NCI-H2227 (cell line): ENCODE measurements around the gene USP24.
"Not testable (repeated sequence)": the region's sequence is repeated elsewhere in the genome, so short reads cannot be mapped to it uniquely, and the experiment has no call there.

Experiments used
- DNase-seq: peaks from one replicate; lab custom pipeline; 2025; ENCODE audit not compliant: unreplicated experiment; lab: John Stamatoyannopoulos, UW

The USP24 gene

DNA sequence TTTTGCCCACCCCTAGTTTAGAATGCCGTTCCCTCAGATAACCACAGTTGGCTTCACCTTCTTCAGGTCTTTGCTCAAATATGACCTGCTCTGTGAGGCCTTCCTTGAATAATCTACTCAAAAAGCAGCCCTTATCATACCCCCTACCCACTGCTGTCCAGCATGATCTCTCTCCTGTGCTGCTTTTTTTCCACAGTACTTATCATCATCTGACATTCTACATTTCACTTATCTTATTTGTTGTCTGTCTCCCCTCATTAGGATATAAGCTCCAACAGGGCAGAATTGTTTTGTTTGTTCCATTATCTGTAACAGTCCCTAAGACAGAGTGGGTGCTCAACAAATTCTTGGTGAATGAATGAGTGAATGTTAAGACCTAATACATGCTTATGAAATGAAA is 18.1 kb downstream of the USP24 start:
- DNase-seq = no peak

DNA sequence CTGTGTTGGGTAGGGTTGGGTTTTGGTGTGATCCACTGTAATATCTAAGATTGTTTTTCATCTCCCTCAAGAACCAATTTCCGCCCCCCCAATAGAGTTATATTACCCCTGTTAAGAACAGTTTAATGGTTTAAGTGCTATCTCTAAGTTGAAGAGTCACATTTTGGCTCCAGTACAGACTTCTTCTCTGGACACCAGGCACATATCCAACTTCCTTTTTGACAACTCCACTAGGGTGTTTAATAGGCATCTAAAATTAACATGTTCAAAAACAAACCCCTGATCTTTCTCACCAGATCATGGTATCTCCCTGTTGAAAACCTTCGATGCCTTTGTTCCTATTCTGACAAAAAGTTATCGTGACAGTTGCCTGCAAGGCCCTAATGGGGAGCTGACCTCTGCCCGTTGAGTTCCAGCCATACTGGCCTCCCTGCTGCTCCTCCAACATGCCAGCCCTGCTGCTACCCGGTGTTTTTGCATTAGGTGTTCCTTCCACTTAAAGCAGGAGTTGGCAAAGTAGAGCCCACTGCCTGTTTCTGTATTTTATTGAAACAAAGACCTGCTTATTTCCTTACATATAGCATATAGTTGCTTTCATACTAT is 18.6 kb downstream of the USP24 start:
- no peak for DNase-seq

DNA sequence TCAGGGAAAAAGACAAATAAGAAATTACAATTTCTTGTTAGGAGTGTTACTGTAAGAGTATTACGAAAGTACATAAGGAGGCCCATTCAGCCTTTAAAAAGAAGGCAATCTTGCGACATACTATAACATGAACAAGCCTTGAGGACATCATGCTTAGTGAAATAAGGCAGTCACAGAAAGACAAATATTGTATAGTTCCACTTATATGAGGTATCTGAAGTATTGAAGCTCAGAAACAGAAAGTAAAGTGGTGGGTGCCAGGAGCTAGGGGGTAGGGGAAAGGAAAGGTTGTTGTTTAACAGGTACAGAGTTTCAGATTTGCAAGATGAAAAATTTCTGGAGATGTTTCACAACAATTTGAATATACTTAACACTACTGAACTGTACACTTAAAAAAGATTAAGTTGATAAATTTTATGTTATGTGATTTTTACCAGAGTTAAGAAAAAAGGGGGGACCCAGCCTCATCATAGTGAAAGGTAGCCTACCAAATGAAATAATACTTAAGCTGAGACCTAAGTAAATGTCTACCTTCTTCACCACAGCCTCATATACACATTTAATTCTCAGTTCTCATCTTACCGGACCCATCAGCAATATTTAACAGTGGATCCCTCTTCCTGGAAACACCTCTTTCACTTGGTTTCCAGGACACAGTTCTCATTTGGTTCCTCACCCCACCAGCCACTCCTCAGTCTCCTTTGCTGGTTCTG is 19.5 kb downstream of the USP24 start:
- no peak for DNase-seq

DNA sequence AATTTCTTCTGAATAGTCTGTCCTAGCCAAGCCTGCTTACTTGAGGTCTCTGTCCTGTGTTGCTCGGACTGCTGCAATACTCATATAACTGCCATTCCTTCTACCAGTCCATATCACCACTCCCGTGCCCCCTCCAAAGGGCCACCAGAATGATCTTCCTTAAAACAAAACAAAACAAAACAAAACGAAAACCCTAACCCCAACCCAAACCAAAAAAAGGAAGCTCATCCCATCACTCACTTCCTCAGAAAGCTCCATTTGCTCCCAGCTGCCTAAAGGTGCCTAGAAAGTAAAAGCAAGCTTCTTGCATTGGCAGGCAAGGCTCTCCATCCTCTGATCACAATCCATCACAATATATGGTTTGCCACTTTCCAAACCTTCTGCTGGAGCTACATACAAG is 20.3 kb downstream of the USP24 start:
- DNase-seq = no peak

DNA sequence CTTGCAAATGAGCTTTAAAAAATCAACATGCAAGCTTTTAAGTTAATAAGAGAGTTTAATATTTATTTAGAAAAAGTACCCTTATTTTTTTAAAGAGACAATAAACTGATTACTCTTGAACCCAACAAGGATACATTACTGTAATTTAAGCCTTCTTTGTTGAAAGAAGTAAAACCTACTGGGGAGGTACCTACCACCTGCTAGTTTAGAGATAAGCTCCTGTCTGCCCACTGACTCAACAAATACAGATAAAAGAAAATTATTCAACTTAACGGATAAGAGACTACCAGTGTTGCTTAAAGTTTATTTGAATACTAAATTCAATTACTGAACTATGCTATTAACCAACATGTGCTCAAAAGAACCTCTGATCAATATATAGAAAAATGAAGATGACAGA is 23.1 kb downstream of the USP24 start:
- DNase-seq = no peak

DNA sequence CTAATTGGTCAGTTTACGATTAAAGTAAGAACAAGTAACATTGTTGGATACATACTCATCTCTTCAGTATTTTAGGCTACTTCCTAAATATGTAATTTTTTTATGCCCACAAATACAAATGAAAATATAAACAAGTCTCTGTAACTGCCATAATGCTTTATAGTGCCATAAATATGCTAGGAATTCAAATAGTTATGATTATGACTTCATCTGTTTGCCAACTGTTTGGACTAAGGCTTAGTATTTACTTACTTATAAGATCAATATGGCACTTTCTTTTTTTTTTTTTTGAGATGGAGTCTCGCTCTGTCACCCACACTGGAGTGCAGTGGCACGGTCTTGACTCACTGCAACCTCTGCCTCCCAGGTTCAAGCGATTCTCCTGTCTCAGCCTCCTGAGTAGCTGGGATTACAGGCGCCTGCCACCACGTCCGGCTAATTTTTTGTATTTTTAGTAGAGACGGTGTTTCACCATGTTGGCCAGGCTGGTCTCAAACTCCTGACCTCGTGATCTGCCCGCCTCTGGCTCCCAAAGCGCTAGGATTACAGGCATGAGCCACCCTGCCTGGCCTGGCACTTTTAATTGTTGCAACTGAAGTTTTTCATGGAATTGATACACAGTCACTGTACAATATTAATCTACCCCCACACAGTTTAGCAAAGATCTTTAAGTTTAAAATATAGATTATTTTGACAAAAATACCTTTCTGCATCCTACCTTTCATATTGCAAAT is 23.8 kb downstream of the USP24 start:
- DNase-seq = not testable (repeated sequence)

DNA sequence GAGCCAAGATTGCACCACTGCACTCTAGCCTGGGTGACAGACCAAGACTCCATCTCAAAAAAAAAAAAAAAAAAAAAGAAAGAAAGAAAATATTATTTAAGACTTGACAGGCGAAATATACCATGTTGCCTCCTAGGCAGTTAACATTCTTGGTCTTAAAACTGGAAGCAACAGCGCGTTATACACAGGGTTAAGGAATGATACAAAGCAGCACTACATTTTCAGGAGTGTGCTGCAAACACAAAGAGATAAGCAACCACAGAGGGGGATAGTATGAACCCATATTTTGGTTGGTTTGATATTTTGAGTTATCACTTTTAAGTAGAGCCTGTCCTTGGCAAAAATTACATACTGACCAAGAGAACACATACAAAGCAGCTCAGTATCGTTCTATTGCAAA is 25.1 kb downstream of the USP24 start:
- no peak for DNase-seq

DNA sequence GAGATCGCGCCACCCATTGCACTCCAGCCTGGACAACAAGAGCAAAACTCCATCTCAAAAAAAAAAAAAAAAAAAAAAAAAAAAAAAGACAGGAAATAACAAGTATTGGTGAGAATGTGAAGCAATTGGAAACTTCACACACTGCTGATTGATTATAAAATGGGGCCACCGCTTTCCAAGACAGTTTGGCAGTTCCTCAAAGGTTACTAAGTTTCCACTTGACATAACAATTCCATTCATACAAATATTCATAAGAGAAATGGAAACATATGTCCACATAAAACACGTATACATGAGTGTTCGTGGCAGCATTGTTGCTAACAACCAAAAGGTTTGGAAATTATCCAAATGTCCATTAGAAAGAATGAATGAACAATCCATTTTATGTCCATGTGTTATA is 26.3 kb downstream of the USP24 start:
- DNase-seq = no peak

DNA sequence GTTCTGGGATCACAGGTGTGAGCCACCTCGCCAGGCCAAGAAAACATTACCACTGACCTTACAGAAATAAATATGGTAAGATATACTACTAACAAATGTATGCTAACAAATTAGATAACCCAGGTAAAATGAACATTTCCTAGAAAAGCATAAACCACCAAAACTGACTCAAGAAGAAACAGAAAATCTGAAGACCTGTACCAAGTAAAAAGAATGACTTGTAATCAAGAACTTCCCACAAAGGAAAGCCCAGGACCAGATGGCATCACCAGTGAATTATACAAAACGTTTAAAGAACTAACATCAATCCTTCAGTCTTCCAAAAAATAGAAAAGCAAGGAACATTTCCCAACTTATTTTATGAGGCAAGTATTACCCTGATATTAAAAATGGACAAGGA is 29.3 kb downstream of the USP24 start:
- DNase-seq = no peak

DNA sequence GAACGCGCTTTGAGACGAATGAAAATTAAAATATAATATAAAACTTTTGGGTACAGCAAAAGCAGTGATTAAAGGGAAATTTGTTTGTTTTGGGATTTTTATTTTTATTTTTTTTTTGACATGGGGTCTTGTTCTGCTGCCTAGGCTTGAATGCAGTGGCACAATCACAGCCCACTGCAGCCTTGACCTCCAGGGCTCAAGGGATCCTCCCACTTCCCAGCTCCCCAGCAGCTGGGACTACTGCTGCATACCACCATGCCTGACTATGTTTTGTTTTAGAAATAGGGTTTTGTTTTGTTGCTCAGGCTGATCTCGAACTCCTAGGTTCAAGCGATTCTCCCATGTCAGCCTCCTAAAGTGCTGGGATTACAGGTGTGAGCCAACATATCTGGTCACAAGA is 30.3 kb downstream of the USP24 start:
- DNase-seq = no peak

DNA sequence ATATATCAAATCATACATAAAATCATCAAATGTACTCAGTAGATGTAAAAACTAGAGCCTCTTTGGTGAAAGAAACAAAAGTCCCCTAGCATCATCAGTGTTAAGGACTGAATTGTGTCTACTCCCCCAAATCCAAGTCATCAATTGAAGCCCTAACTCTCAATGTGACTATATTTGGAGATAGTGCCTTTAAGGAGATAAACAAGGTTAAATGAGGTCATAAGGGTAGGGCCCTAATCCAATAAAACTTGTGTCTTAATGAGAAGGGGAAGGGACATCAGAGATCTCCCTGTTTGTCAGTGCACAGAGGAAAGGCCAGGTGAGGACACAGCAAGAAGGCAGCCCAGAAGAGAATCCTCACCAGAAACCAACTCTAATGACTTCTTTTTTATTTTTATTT is 33.5 kb downstream of the USP24 start:
- no peak for DNase-seq

DNA sequence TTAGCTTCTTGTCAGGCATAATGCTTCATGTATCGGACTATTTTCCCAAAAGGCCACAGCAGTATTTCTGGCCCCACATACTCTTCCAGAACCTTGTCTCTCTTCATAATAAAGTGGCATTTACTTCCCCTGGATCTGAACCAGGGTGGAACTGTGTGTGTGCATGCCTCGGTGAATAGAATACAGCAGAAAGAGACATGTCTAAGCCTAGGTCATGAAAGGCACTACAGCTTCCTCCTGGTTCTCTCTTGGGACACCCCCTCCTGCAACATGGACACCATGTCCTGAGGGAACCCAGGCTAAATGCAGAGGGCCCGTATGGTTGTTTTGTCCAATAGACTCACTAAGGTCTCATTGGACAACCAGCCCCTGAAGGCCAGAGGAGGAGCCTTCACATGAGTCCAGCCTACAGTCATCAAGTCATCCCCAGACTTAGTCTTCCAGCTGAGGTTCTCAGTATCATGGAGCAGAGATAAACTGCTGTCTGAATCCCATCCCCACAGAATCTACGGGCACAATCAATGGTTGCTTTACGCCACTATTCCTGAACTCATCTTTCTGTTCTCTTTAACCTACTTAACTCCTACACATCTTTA is 35.0 kb downstream of the USP24 start:
- no peak for DNase-seq

DNA sequence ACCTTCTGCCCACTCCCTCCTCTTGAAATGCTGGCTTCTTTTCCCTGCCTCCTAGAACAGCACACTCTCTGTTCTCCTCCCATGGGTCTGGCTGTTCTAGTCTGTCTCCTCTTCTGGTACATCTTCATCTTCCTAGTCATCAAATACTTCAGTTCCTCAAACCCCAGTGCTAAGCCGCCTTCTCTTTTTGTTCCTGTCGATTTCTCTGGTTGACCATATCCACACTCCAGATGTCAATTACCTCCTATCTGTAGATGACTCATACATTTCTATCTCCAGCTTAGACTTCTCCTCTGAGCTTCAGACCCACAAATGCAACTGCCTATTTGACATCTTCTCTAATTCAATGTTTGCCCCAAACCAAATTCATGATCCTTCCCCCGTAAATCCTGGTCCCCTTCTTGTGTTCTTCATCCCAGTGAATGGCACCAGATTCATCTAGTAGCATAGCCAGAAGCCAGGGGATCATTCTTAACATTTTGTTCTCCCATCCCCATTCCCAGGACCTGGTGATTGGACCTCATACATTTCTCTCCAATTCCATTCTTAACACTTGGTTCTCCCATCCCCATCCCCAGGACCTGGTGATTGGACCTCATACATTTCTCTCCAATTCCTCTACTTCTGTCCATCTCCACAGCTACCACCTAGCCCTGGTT is 35.9 kb downstream of the USP24 start:
- no peak for DNase-seq

DNA sequence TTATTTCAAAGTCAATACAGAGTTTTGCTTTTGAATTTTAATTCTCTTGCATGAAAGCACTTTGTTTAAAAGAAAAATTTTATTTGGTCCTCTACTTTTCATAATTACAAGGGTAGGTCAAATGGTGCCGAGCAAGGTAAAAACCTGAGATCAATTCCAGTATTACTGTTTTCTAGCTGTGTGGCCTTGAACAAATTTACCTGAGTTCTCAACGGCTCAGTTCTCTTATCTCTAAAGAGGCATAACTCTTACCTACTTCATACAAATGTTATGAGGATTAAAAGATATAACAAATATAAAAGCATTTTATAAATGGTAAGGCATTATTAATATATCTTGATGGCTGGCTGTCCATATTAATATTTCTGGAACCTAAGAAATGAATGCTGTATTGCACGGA is 42.5 kb downstream of the USP24 start:
- DNase-seq = no peak

DNA sequence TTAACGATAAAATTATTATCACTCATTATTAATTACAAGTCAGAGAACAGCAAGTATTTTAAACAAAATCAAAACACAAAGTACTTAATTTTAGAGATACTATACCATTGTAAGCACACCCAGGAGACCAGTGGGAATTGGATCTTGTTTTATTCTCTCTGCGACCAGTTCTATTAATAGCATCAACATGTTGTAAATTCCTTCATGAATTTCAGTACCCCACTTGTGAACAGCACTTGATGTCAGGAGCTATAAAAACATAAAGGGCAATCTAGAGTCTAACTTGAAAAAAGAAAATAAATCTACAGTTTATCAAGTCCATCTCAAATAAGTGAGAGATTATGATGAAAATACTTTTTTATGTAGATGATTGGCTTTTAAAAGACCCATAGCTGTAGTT is 42.9 kb downstream of the USP24 start:
- DNase-seq = no peak

DNA sequence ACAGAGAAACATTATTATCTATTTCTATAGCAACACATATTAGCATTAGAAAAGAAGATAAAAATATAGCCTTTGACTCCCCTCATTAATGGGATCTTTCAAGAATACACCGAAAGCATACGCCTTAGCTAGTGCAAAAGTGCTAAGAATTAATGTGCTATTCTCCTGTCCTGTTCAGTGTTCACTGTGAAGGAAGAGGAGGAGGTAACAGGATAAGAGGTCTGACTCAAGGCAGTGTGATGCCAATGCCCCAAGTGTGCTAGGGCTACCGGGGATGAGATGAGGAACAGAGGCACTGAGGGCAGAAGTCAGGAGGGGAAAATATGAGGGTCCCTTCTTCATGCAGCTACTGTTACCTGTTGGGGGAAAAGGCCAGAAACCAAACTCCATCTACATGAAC is 43.5 kb downstream of the USP24 start:
- DNase-seq = no peak

DNA sequence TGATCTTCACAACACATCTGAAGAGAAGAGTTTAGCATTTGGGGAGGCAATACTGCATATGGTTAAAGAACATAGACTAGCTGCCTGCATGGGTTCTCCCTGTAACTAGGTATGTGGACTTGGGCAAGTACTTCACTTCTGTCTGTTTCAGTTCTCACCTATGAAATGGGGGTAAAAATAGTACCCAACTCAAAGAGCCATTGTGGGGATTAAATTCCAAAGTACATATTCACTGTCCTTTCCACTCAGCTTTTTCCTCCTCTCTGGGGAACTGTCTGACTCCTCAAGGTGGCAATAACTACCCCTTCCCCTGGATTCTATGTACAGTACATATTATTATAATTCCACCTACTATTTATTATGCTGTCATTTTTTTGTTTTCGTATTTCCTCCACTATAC is 44.7 kb downstream of the USP24 start:
- no peak for DNase-seq

DNA sequence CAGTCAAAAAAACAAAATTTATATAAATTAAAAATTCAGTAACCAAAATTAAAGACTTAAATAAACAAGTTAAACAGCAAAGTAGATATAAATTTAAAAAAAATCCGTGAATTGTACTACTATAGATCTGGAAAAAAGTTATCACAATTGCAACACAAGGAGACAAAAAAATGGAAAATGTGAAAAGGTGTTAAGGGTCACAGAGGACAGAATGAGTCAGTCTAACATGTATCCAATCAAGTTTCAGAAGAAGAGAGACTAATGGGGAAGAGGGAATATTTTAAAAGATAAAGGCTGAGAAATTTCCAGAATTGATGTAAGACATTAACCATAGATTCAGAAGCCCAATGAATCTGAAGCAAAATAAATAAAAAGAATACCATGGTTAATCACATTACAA is 46.0 kb downstream of the USP24 start:
- no peak for DNase-seq

DNA sequence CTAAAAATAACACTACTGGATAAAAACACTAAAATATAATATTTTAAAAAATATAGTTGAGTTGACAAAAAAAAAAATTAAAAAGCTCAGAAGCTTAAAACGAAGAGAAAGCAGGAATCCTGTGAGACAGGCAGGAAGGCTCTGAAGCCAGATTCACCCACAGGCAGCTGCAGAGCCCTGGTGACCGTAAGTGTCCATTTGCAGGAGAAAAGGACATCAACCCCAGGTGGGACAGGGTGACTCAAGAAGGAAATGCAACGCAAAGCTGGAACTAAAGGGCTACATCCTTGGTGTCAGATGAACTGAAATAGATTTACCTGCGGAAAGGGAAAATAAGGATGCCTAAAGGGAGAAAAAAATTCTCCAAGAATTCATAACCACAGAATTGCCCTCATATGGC is 46.8 kb downstream of the USP24 start:
- no peak for DNase-seq

DNA sequence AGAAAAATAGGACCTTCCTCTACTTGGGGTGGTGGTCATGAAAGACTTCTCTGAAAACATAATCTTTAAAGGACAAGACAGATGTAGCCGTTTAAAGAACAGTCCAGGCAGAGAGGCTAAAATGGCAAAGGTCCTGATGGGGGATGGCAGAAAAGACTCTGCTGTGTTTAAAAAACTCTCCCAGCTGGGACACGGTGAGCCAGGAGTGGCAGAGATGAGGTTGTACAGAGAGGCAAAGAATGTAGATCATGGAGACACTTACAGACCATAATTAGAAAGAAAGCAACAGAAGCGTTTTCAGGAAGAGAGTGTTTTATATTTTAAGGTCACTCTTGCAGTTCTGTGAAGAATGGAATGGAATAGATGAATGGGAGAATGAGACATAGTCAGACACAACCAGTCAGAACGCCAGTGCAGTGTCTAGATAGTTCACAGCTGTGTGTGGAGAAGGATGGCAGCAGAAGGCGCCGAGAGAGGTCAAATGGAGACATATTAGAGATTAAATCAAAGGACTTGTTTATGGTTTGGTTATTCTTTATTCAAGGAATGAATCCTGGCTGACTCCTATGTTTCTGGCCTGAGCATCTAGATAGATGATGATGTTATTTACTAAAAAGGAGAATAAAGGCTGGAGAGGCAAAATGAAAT is 47.8 kb downstream of the USP24 start:
- no peak for DNase-seq

DNA sequence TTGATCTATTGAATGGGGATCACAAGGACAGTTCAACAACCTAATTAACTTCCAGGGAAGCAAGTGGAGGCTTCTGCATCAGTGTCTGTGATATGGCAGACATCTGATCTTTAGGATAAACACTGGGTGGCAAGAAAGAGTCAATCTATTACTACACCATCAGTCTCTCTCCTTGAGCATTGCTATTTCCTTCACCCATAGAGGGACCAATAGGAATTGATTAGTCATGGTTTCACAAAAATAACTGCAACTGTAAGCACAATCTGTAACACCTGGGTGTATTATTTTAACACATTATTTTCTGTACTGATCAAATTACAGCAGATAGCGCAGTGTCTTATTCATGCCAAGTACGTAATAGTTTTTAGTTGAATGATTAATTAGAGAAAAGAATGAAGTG is 50.3 kb downstream of the USP24 start:
- no peak for DNase-seq
